ENCODE results near the gene CCDC178.

Gene CCDC178

DNA sequence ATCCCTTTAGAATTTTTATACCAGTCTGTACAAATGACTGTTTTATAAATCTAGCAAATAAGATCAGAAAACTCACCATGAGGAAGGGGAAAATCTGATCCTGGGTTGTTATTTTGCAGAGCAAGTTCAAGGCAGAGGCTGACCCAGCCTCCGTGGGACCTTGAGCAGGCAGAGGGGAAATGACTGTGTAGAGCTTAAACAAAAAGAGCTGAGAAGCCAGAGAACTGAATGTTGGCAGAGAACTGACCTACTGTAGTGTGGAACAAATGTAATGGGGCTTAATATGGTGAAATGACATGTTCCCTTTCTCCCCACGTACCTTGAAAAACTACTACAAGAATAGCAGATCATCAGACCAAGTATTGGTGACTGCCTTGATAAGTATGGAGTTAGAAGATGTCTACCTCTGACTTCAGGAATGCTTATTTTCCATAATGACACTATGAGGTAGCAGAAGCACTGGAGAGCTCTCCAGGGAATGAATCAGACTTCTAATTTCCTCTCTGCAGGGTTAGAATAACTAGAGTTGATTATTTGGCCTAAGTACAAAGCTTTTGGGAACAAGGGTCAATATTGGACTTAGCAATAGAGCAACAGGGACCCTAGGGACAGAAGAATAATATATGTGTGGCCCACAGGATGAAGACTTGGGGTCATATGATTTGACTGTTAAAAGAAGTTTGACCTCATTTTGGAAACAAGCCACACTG, 304.4 kb downstream of the CCDC178 start:
- TF ChIP-seq, protein P1, sequence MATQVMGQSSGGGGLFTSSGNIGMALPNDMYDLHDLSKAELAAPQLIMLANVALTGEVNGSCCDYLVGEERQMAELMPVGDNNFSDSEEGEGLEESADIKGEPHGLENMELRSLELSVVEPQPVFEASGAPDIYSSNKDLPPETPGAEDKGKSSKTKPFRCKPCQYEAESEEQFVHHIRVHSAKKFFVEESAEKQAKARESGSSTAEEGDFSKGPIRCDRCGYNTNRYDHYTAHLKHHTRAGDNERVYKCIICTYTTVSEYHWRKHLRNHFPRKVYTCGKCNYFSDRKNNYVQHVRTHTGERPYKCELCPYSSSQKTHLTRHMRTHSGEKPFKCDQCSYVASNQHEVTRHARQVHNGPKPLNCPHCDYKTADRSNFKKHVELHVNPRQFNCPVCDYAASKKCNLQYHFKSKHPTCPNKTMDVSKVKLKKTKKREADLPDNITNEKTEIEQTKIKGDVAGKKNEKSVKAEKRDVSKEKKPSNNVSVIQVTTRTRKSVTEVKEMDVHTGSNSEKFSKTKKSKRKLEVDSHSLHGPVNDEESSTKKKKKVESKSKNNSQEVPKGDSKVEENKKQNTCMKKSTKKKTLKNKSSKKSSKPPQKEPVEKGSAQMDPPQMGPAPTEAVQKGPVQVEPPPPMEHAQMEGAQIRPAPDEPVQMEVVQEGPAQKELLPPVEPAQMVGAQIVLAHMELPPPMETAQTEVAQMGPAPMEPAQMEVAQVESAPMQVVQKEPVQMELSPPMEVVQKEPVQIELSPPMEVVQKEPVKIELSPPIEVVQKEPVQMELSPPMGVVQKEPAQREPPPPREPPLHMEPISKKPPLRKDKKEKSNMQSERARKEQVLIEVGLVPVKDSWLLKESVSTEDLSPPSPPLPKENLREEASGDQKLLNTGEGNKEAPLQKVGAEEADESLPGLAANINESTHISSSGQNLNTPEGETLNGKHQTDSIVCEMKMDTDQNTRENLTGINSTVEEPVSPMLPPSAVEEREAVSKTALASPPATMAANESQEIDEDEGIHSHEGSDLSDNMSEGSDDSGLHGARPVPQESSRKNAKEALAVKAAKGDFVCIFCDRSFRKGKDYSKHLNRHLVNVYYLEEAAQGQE (IDR thresholded peaks at IDR 0.05; ENCODE audit: low read depth): no peak
- TF ChIP-seq, protein P2, sequence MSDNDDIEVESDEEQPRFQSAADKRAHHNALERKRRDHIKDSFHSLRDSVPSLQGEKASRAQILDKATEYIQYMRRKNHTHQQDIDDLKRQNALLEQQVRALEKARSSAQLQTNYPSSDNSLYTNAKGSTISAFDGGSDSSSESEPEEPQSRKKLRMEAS (IDR thresholded peaks at IDR 0.05): no peak
- TF ChIP-seq NFIC (IDR thresholded peaks at IDR 0.05) (no peak), CREB1 (IDR thresholded peaks at IDR 0.05; ENCODE audit: low read depth) (no peak), EP300 (IDR thresholded peaks at IDR 0.05; ENCODE audit: borderline replicate concordance) (no peak)
- TF ChIP-seq, protein P3, sequence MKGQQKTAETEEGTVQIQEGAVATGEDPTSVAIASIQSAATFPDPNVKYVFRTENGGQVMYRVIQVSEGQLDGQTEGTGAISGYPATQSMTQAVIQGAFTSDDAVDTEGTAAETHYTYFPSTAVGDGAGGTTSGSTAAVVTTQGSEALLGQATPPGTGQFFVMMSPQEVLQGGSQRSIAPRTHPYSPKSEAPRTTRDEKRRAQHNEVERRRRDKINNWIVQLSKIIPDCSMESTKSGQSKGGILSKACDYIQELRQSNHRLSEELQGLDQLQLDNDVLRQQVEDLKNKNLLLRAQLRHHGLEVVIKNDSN (IDR thresholded peaks at IDR 0.05): no peak

DNA sequence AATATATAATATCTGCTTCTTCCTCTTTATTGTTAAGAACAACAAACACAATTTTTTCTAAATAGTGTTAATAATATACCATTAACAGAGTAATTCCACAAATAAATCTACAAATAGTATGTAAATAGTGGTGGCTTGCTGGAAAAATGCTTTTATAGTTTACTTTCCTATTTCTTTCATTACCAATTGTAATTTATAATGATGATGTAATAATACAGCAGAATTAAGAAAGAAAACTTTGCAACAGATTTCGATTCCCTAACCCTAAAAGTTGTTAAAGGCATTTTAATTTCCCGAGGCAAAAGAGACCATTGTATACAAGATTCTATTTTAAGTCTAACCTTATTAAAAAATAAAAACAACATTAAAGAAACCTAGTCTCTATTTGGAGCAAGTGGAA, 307.9 kb downstream of the CCDC178 start:
- TF ChIP-seq FOXM1 (IDR thresholded peaks at IDR 0.05; ENCODE audit: borderline replicate concordance, low read depth) (no peak), ZBTB7A (IDR thresholded peaks at IDR 0.05; ENCODE audit: low read depth) (no peak), CEBPB (IDR thresholded peaks at IDR 0.05) (no peak), TEAD4 (IDR thresholded peaks at IDR 0.05) (no peak), CREB1 (IDR thresholded peaks at IDR 0.05; ENCODE audit: low read depth) (no peak), EP300 (IDR thresholded peaks at IDR 0.05; ENCODE audit: borderline replicate concordance) (no peak), NFIC (IDR thresholded peaks at IDR 0.05) (no peak), TAF1 (IDR thresholded peaks at IDR 0.05; ENCODE audit: low read depth) (no peak), TCF12 (IDR thresholded peaks at IDR 0.05; ENCODE audit: low read depth) (no peak), EGR1 (IDR thresholded peaks at IDR 0.05) (no peak)
- TF ChIP-seq, protein P2 (IDR thresholded peaks at IDR 0.05): no peak
- TF ChIP-seq, protein P3 (IDR thresholded peaks at IDR 0.05): no peak
- TF ChIP-seq, protein P1 (IDR thresholded peaks at IDR 0.05; ENCODE audit: low read depth): no peak

DNA sequence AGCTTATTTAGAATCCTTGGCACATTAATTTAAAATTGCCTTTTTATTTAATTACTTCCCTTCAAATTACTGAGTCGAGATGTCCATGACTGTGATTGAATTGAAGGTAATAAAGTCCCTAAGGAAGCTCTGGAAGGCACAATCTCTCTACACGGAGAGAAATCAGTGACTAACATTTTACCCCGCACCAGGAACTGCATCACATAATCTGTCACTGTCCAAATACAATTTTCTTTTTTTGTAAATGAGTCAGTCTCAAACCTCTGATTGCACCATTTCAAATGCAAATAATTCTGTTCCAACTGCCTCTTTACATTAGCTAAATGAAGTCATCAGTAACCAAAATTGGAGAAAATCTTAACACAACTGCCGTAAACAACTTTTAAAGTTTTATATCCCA, 311.9 kb downstream of the CCDC178 start:
- TF ChIP-seq ZBTB7A (IDR thresholded peaks at IDR 0.05; ENCODE audit: low read depth) (no peak), TCF12 (IDR thresholded peaks at IDR 0.05; ENCODE audit: low read depth) (no peak), TAF1 (IDR thresholded peaks at IDR 0.05; ENCODE audit: low read depth) (no peak), YY1 (IDR thresholded peaks at IDR 0.05; ENCODE audit: low read depth) (no peak)
- TF ChIP-seq, protein P3 (IDR thresholded peaks at IDR 0.05): no peak

DNA sequence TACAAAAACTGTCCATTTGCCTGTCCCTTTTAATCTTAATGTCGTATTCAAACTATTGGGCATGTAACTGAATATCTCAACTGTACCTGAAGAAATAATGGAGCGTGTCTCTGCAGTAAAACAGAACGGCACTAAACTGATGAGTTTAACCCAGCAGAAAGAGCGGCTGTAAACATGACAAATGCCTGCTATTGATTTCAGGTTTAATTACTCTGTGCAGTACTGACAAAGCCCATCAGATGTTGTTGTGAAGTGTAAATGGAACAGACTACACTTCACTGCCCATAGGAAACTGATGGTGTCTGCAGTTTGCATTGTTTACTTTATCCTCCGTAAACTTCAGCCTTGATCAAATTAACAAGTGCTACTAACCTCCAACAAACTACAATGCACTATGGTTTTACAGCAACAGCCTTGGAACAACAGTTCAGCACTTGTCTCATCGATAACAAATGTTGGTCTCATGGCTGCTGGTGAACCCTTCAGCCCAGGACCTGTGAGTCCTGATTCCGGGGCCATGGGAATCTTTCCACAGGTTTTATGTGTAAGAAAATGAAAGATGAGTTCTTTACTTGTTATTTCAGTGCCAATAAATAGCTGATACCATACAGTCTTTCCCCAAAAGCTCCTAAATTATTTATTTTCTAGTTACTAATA, 316.5 kb downstream of the CCDC178 start:
- TF ChIP-seq, protein P1 (IDR thresholded peaks at IDR 0.05; ENCODE audit: low read depth): no peak
- TF ChIP-seq, protein P2 (IDR thresholded peaks at IDR 0.05): no peak
- no peak for TF ChIP-seq ZBTB7A (IDR thresholded peaks at IDR 0.05; ENCODE audit: low read depth)
- TF ChIP-seq EGR1 (IDR thresholded peaks at IDR 0.05): no peak
- TF ChIP-seq TEAD4 (IDR thresholded peaks at IDR 0.05): no peak
- no peak for TF ChIP-seq TCF12 (IDR thresholded peaks at IDR 0.05; ENCODE audit: low read depth)
